K562 (cell line): ENCODE data around the gene DUSP10. TPM values are rescaled to one million over a fixed set of nuclear protein-coding genes. Genes with fewer than 3 reads are reported as not detected.

ENCODE experiments used
- CHD1 ChIP-seq: fragments of 200-600 bp; sonication (generic); IDR thresholded peaks from one replicate; pipeline ENCODE4 v1.6.1; 2012; ENCODE audit warnings: mild to moderate bottlenecking, moderate library complexity, low read length, inconsistent platforms
- GABPB1 ChIP-seq: sonication (generic); formaldehyde crosslinking; IDR thresholded peaks from 2 replicates; pipeline ENCODE4 v1.8.0; 2022; ENCODE audit warnings: mild to moderate bottlenecking, missing genetic modification reagents
- HDGF ChIP-seq: fragments of 450-650 bp; IDR thresholded peaks from 2 replicates; pipeline ENCODE4 v1.6.1; 2016
- HLTF ChIP-seq: fragments of 450-650 bp; IDR thresholded peaks from 2 replicates; pipeline ENCODE4 v1.6.1; 2016
- HNRNPH1 ChIP-seq: fragments of 200-400 bp; formaldehyde crosslinking; optimal IDR thresholded peaks from 2 replicates; pipeline ENCODE3; 2017; ENCODE audit warnings: low read depth, mild to moderate bottlenecking, low read length, moderate library complexity
- HNRNPLL ChIP-seq: fragments of 200-400 bp; formaldehyde crosslinking; IDR thresholded peaks from 2 replicates; pipeline ENCODE4 v1.6.1; 2017; ENCODE audit warnings: low read length, low read depth, mild to moderate bottlenecking; ENCODE audit not compliant: poor library complexity, severe bottlenecking
- ILF3 ChIP-seq: fragments of 450-650 bp; IDR thresholded peaks from 2 replicates; pipeline ENCODE4 v1.6.1; 2018; ENCODE audit warnings: antibody characterized with exemption, mild to moderate bottlenecking, moderate library complexity, borderline replicate concordance
- JUN ChIP-seq, 2 experiments: sonication (generic) in 1 of 2; formaldehyde crosslinking in 1 of 2; IDR thresholded peaks; 2 replicates each; pipeline versions ENCODE4 v1.6.1 to v1.8.0; 2012 to 2022; ENCODE audit warnings: borderline replicate concordance in 2 of 2, mild to moderate bottlenecking in 2 of 2, improper control_type of control experiment in 1 of 2, low read depth in 1 of 2, low read length in 1 of 2, missing genetic modification reagents in 1 of 2
- L3MBTL2 ChIP-seq: fragments of 450-650 bp; IDR thresholded peaks from 2 replicates; pipeline ENCODE4 v1.6.1; 2016; ENCODE audit warnings: mild to moderate bottlenecking, moderate library complexity
- MEF2D ChIP-seq: conservative IDR thresholded peaks from 2 replicates; pipeline ENCODE4 v1.6.1; 2016; ENCODE audit warnings: low read depth, missing genetic modification characterization, missing compliant biosample characterization
- MTA1 ChIP-seq: fragments of 450-650 bp; IDR thresholded peaks from 2 replicates; pipeline ENCODE4 v1.6.1; 2017; ENCODE audit warnings: borderline replicate concordance
- MTA2 ChIP-seq: fragments of 450-650 bp; IDR thresholded peaks from 2 replicates; pipeline ENCODE4 v1.6.1; 2016; ENCODE audit warnings: low read depth
- MYC ChIP-seq, 2 experiments: fragments of 250-450 bp in 1 of 2; sonication (Bioruptor Pico) in 1 of 2; IDR thresholded peaks; 2 replicates each; pipeline versions ENCODE4 v1.5.1 to v1.6.1; 2012 to 2021; ENCODE audit warnings: low read depth in 2 of 2, borderline replicate concordance in 1 of 2, improper control_type of control experiment in 1 of 2, low read length in 1 of 2, mild to moderate bottlenecking in 1 of 2, moderate library complexity in 1 of 2
- SMC3 ChIP-seq: conservative IDR thresholded peaks from 2 replicates; pipeline ENCODE4 v1.6.1; 2011; ENCODE audit warnings: low read depth, low read length, improper control_type of control experiment; ENCODE audit not compliant: insufficient read depth
- TGIF2 ChIP-seq: sonication (generic); formaldehyde crosslinking; IDR thresholded peaks from 2 replicates; pipeline ENCODE4 v1.8.1; 2022; ENCODE audit warnings: mild to moderate bottlenecking, missing genetic modification reagents, moderate library complexity
- ZNF347 ChIP-seq: fragments of 450-650 bp; formaldehyde crosslinking; IDR thresholded peaks from 2 replicates; pipeline ENCODE4 v1.4.0; 2020; ENCODE audit warnings: low read depth, mild to moderate bottlenecking, moderate library complexity
- polyA plus RNA-seq, 8 experiments: library from polyadenylated mRNA; depleted of rRNA in 4 of 8; stranded (reverse) in 5 of 8; unstranded in 3 of 8; fragments of >200 nt; fragmentation: Nextera tagmentation in 2 of 8; fragmentation: Illumina TruSeq in 1 of 8; extraction: Ambion mirVana in 2 of 8; extraction: Trizol in 1 of 8; gene quantifications; 2 replicates each; pipeline versions ENCODE4 v1.2.1 to v1.2.3, GENCODE V29; 2011 to 2014; ENCODE audit warnings: inconsistent platforms in 1 of 8, missing spikeins in 1 of 8
- total RNA-seq, 7 experiments: library from RNA; depleted of rRNA in 6 of 7; stranded (reverse); fragments of >200 nt in 6 of 7; fragmentation: Illumina TruSeq in 2 of 7; extraction: Trizol in 2 of 7; gene quantifications; 2 replicates each; pipeline versions ENCODE4 v1.2.1 to v1.2.3, GENCODE V29; 2011 to 2021; ENCODE audit warnings: low replicate concordance in 1 of 7
- TF ChIP-seq, protein P1 (sequence below): fragments of 200-800 bp; sonication (Bioruptor generic); IDR thresholded peaks from 2 replicates; pipeline ENCODE4 v1.6.1; 2017; ENCODE audit warnings: missing genetic modification characterization, missing compliant biosample characterization
- TF ChIP-seq, protein P2 (sequence below), 2 experiments: fragments of 450-650 bp; formaldehyde crosslinking in 1 of 2; IDR thresholded peaks; 2 replicates each; pipeline versions ENCODE4 v1.4.0 to v1.6.1; 2014 to 2020; ENCODE audit warnings: mild to moderate bottlenecking in 2 of 2, borderline replicate concordance in 1 of 2, low read depth in 1 of 2

The DUSP10 gene
- total and polyA plus RNA-seq, 9 of the 15 experiments (the other 6 are each of a cell fraction or from before 2014, with no cell fraction given) = 1.7 to 8.3 (median 6.1) TPM

DNA sequence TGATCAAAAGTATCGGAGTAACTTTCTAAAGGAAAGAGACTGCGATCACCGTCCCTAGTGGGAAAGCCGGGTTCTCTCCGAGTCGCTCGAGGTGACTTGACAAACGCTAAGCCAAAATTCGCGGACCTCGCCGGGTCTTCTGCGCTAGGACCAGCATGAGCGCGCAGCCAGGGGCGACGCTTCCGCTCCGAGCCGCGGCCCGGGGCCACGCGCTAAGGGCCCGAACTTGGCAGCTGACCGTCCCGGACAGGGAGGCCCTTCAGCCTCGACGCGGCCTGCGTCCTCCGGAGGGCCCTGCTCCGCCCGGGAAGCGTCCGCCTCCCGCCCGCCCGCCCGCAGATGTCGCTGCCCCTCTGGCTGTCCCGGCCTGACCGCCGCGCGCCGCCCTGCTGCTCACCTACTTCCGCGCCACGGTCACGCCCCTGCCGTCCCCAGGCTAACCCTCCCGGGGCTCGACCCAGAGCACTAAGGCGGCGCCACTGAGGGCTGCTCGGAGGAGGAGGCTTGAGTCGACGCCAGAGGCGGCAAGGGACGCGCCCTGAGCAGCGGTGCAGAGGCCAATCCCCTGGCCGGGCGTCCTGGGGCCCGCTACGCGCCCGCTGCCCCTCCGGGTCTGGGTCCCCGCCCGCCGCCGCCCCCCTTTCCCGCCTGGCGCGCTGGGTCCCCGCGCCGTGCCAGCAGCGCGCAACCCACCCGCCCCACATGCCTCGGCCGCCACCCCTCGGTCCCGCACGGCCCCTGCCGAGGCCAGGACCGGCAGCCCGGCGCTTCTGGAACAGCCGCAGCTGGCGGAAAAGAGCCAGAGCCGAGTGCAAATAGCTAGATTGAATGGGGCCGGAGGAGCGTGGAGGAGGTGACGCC is 896 bp upstream of the DUSP10 start (continued):
- TF ChIP-seq, protein P1, sequence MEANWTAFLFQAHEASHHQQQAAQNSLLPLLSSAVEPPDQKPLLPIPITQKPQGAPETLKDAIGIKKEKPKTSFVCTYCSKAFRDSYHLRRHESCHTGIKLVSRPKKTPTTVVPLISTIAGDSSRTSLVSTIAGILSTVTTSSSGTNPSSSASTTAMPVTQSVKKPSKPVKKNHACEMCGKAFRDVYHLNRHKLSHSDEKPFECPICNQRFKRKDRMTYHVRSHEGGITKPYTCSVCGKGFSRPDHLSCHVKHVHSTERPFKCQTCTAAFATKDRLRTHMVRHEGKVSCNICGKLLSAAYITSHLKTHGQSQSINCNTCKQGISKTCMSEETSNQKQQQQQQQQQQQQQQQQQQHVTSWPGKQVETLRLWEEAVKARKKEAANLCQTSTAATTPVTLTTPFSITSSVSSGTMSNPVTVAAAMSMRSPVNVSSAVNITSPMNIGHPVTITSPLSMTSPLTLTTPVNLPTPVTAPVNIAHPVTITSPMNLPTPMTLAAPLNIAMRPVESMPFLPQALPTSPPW (CRISPR knock-in tag) = peak; percentile 78
- TF ChIP-seq MEF2D (tag) (no peak), MTA2 (no peak), L3MBTL2 (peak; percentile 75; the same call in 1 of the 2 replicates), ZNF347 (CRISPR knock-in tag) (no peak), HDGF (no peak), CHD1 (no peak), HNRNPH1 (no peak), MTA1 (no peak), HLTF (no peak), GABPB1 (CRISPR knock-in tag) (peak; percentile 73), TGIF2 (CRISPR knock-in tag) (peak; percentile 91), HNRNPLL (peak; percentile 36), SMC3 (no peak), JUN (IDR thresholded peaks at IDR 0.05; ENCODE audit: borderline replicate concordance, low read depth, low read length) (no peak), JUN (CRISPR knock-in tag; IDR thresholded peaks at IDR 0.05; ENCODE audit: borderline replicate concordance) (no peak), MYC (IDR thresholded peaks at IDR 0.05; ENCODE audit: low read depth, low read length) (peak; percentile 64), MYC (CRISPR knock-in tag; IDR thresholded peaks at IDR 0.05; ENCODE audit: borderline replicate concordance, low read depth) (no peak), ILF3 (no peak)
- TF ChIP-seq, protein P2, sequence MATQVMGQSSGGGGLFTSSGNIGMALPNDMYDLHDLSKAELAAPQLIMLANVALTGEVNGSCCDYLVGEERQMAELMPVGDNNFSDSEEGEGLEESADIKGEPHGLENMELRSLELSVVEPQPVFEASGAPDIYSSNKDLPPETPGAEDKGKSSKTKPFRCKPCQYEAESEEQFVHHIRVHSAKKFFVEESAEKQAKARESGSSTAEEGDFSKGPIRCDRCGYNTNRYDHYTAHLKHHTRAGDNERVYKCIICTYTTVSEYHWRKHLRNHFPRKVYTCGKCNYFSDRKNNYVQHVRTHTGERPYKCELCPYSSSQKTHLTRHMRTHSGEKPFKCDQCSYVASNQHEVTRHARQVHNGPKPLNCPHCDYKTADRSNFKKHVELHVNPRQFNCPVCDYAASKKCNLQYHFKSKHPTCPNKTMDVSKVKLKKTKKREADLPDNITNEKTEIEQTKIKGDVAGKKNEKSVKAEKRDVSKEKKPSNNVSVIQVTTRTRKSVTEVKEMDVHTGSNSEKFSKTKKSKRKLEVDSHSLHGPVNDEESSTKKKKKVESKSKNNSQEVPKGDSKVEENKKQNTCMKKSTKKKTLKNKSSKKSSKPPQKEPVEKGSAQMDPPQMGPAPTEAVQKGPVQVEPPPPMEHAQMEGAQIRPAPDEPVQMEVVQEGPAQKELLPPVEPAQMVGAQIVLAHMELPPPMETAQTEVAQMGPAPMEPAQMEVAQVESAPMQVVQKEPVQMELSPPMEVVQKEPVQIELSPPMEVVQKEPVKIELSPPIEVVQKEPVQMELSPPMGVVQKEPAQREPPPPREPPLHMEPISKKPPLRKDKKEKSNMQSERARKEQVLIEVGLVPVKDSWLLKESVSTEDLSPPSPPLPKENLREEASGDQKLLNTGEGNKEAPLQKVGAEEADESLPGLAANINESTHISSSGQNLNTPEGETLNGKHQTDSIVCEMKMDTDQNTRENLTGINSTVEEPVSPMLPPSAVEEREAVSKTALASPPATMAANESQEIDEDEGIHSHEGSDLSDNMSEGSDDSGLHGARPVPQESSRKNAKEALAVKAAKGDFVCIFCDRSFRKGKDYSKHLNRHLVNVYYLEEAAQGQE (IDR thresholded peaks at IDR 0.05; ENCODE audit: borderline replicate concordance) = peak; percentile 25
- TF ChIP-seq, protein P2 (CRISPR knock-in tag; IDR thresholded peaks at IDR 0.05; ENCODE audit: low read depth) = no peak
